OCI-LY1 (cell line): ENCODE measurements around the gene PAX3.

Source experiments
- H2AFZ ChIP-seq: fragments of 200-600 bp; sonication (generic), shearing (Covaris generic); 2 replicates; pipeline ENCODE4 v1.6.0; 2014; ENCODE audit warnings: antibody characterized with exemption, mild to moderate bottlenecking, low read length
- H3F3A ChIP-seq: fragments of 200-600 bp; sonication (generic), shearing (Covaris generic); 2 replicates; pipeline ENCODE4 v1.6.0; 2014; ENCODE audit warnings: mild to moderate bottlenecking, antibody characterized with exemption, low read length, moderate library complexity; ENCODE audit not compliant: insufficient read depth
- H3K27ac ChIP-seq: fragments of 200-600 bp; sonication (generic); 2 replicates; pipeline ENCODE4 v1.5.1; 2014; ENCODE audit warnings: low read length, mixed run types, mild to moderate bottlenecking, low read depth; ENCODE audit not compliant: poor library complexity, severe bottlenecking
- H3K27me3 ChIP-seq: fragments of 200-600 bp; sonication (generic); 2 replicates; pipeline ENCODE4 v1.6.0; 2014; ENCODE audit warnings: antibody characterized with exemption, mild to moderate bottlenecking, low read length, moderate library complexity; ENCODE audit not compliant: insufficient read depth
- H3K36me3 ChIP-seq: fragments of 200-600 bp; sonication (generic); 2 replicates; pipeline ENCODE4 v1.6.1; 2014; ENCODE audit warnings: mild to moderate bottlenecking, antibody characterized with exemption, low read length, moderate library complexity, mixed read lengths; ENCODE audit not compliant: insufficient read depth
- H3K4me1 ChIP-seq: fragments of 200-600 bp; sonication (generic); 2 replicates; pipeline ENCODE4 v1.5.1; 2014; ENCODE audit warnings: mild to moderate bottlenecking, low read length, moderate library complexity; ENCODE audit not compliant: insufficient read depth, severe bottlenecking
- H3K4me2 ChIP-seq: fragments of 200-600 bp; sonication (generic), shearing (Covaris generic); 2 replicates; pipeline ENCODE4 v1.6.1; 2014; ENCODE audit warnings: low read length
- H3K4me3 ChIP-seq: fragments of 200-600 bp; sonication (generic); 2 replicates; pipeline ENCODE4 v1.5.1; 2014; ENCODE audit warnings: low read length, low read depth, mild to moderate bottlenecking, mixed read lengths; ENCODE audit not compliant: poor library complexity, severe bottlenecking
- H3K79me2 ChIP-seq: fragments of 200-600 bp; shearing (Covaris generic); 2 replicates; pipeline ENCODE4 v1.6.1; 2016; ENCODE audit warnings: mixed run types, low read length, mixed read lengths; ENCODE audit not compliant: insufficient read depth
- H3K9ac ChIP-seq: fragments of 200-600 bp; sonication (generic), shearing (Covaris generic); 2 replicates; pipeline ENCODE4 v1.6.1; 2014; ENCODE audit warnings: mild to moderate bottlenecking, low read length, mixed read lengths
- H3K9me2 ChIP-seq: fragments of 200-600 bp; sonication (generic), shearing (Covaris generic); 2 replicates; pipeline ENCODE4 v1.6.1; 2014; ENCODE audit warnings: low read depth, mild to moderate bottlenecking, low read length, mixed read lengths
- H3K9me3 ChIP-seq: fragments of 200-600 bp; shearing (Covaris generic); 2 replicates; pipeline ENCODE4 v1.6.1; 2014; ENCODE audit warnings: low read length, mixed read lengths
- H4K20me1 ChIP-seq: fragments of 200-600 bp; sonication (generic), shearing (Covaris generic); 2 replicates; pipeline ENCODE4 v1.6.0; 2016; ENCODE audit warnings: mild to moderate bottlenecking, low read length; ENCODE audit not compliant: insufficient read depth
- CTCF ChIP-seq: fragments of 200-600 bp; sonication (generic), shearing (Covaris generic); IDR thresholded peaks from 2 replicates; pipeline ENCODE4 v1.5.1; 2017; ENCODE audit warnings: mild to moderate bottlenecking, antibody characterized with exemption, low read length, moderate library complexity, mixed read lengths
- EZH2 ChIP-seq: fragments of 200-600 bp; sonication (generic), shearing (Covaris generic); IDR thresholded peaks from 2 replicates; pipeline ENCODE4 v1.8.0; 2017; ENCODE audit warnings: borderline replicate concordance, mixed run types, mild to moderate bottlenecking, antibody characterized with exemption, low read length, moderate library complexity, mixed read lengths

The PAX3 gene

GRCh38 chr2:222303045-222303827 lies 4.4 kb upstream of the PAX3 start:
- Histone ChIP-seq H3K9me3 (no peaks in the 10 kb centered on the region), H3F3A (no peaks in the 10 kb centered on the region), H2AFZ (no peak overlapping the region), H3K36me3 (no peaks in the 10 kb centered on the region), H3K4me3 (no peak overlapping the region), H4K20me1 (no peaks in the 10 kb centered on the region), H3K9ac (no peak overlapping the region), H3K79me2 (no peaks in the 10 kb centered on the region), H3K27ac (no peak overlapping the region), H3K4me1 (no peaks in the 10 kb centered on the region), H3K9me2 (no peaks in the 10 kb centered on the region), H3K4me2 (no peak overlapping the region), H3K27me3 (no peaks in the 10 kb centered on the region)
- no peak for TF ChIP-seq EZH2
- TF ChIP-seq CTCF: no peak

- no peaks in the 10 kb centered on the region for H3K9me3 ChIP-seq
- H4K20me1 ChIP-seq: no peaks in the 10 kb centered on the region
- H3K4me1 ChIP-seq: no peaks in the 10 kb centered on the region
- H3K9me2 ChIP-seq: no peaks in the 10 kb centered on the region
- TF ChIP-seq EZH2: no peak
- TF ChIP-seq CTCF: no peak
- no peak overlapping the region for H2AFZ ChIP-seq
- no peaks in the 10 kb centered on the region for H3F3A ChIP-seq
- H3K36me3 ChIP-seq: no peaks in the 10 kb centered on the region
- no peaks in the 10 kb centered on the region for H3K27me3 ChIP-seq
- H3K9ac ChIP-seq: no peak overlapping the region
- no peak overlapping the region for H3K4me2 ChIP-seq
- no peak overlapping the region for H3K27ac ChIP-seq
- no peaks in the 10 kb centered on the region for H3K79me2 ChIP-seq
- no peak overlapping the region for H3K4me3 ChIP-seq
Observed at GRCh38 chr2:222302178-222303018, 3.6 kb upstream of the PAX3 start.

GRCh38 chr2:222301796-222302118 lies 3.0 kb upstream of the PAX3 start:
- no peak overlapping the region for H3K4me3 ChIP-seq
- no peak overlapping the region for H3K4me2 ChIP-seq
- no peak overlapping the region for H3K9ac ChIP-seq
- H3K79me2 ChIP-seq: no peaks in the 10 kb centered on the region
- H3K36me3 ChIP-seq: no peaks in the 10 kb centered on the region
- TF ChIP-seq CTCF (no peak), EZH2 (no peak)
- no peaks in the 10 kb centered on the region for H3K9me3 ChIP-seq
- H3K9me2 ChIP-seq: no peaks in the 10 kb centered on the region
- no peak overlapping the region for H3K27ac ChIP-seq
- H3K4me1 ChIP-seq: no peaks in the 10 kb centered on the region
- H2AFZ ChIP-seq: no peak overlapping the region
- H4K20me1 ChIP-seq: no peaks in the 10 kb centered on the region
- H3F3A ChIP-seq: no peaks in the 10 kb centered on the region
- no peaks in the 10 kb centered on the region for H3K27me3 ChIP-seq
